GM12873 (cell line): Measurements from ENCODE around the gene SRSF9.

Source experiments
- CTCF ChIP-seq: IDR thresholded peaks from 2 replicates; pipeline ENCODE4 v1.5.1; 2012; ENCODE audit warnings: low read depth, mild to moderate bottlenecking, moderate library complexity, low read length, control low read depth; ENCODE audit not compliant: insufficient read depth; ENCODE audit errors: missing control alignments

The SRSF9 gene

DNA sequence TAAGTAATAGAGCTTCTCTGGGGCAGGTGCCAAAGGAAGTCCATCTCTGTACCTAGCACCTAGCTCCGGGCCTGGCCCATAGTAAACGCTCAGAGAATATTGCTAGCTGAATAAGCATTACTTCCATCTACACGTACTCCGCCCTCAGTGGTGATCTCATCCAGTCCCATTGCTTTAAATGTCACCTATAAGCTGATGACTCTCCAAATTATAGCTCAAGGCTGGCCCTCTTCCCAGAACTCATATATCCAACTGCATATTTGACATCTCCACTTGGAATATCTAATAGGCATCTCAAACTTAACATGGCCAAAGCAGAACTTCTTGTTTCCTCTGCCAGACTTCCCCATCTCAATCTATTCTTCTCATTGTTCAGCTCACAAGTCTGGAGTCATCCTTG, 19.5 kb upstream of the SRSF9 start:
- no peak for TF ChIP-seq CTCF

GRCh38 chr12:120488057-120488640, 18.6 kb upstream of the SRSF9 start:
- no peak for TF ChIP-seq CTCF

- TF ChIP-seq CTCF: no peak
Observed at GRCh38 chr12:120485961-120486881, 16.7 kb upstream of the SRSF9 start.

DNA sequence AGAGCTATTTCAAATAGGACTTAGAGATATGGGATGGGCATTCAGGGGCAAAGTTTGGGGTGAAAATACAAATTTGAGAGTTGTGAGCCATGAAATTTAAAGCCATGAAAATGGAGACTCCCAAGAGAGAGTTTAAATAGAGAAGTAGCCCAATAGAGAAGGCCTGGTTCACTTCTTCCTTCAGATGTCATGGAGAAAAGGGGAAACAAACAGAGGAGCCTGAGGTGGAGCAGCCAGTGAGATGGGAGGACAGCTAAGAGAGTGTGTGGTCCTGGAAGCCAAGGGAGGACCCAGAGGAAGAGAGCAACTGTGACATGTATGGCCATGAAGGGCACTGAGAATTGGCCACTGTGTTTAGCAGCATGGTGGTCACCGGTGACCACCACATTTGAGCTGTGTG, 14.1 kb upstream of the SRSF9 start:
- no peak for TF ChIP-seq CTCF

DNA sequence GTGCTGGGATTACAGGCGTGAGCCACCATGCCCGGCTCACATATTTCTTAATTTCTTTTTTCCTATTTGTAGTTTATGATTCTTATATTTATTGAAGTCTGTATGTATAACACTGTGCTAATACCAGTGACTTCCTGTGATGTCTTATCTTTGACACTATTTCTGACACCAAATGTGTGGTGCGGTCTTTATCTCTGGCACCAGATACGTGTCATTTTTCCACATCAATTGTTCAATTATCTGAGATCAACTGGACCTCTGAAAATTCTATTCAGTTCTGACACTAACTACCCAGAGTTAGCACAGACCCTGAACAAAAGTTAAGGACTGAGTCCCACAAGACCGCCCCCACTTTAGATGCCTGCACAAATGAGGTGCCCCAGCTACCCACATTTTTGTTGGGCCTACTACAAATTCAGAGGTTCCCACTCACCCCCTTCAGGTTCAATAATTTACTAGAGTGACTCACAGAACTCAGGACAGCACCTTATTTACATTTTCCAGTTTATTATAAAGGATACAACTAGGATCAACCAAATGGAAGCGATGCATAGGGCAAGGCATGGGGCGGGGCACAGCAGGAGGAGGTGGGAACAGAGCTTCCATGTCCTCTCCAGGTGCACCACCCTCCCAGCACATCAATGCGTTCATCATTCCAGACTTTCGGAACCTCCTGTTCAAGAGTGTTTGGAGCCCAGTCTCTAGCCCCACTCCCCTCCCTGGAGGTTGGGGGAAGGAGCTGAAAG, 11.6 kb upstream of the SRSF9 start:
- no peak for TF ChIP-seq CTCF

- no peak for TF ChIP-seq CTCF
Observed at GRCh38 chr12:120480211-120480610, 10.7 kb upstream of the SRSF9 start.

DNA sequence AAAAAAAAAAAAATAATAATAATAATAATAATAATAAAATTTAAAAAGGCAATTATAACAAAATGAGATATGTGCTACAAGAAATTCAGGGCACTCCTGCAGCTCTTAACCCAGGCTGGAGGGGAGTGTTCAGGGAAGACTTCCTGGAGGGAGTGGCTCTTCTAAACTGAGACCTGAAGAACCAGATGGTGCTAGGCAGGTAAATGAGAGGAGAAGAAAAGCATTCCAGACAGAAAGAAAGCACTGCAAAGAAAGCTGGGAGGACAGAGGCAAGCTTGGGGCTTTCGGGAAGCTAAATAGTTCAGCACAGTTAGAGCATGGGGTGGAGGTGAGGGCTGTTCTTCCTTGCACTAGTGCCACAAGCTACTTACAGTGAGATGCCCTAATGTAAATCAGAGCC, 9.9 kb upstream of the SRSF9 start:
- no peak for TF ChIP-seq CTCF
